HG02642 (cell line): ENCODE results near the gene ZFAND3.
"Not testable (repeated sequence)": the region's sequence is repeated elsewhere in the genome, so short reads cannot be mapped to it uniquely, and the experiment has no call there.

ENCODE experiments used
- ATAC-seq: cut with Tn5 transposase; IDR thresholded peaks from one replicate; pipeline ENCODE4 v1.9.1; 2021; ENCODE audit warnings: mild to moderate bottlenecking; ENCODE audit not compliant: unreplicated experiment, poor library complexity

The ZFAND3 gene

DNA sequence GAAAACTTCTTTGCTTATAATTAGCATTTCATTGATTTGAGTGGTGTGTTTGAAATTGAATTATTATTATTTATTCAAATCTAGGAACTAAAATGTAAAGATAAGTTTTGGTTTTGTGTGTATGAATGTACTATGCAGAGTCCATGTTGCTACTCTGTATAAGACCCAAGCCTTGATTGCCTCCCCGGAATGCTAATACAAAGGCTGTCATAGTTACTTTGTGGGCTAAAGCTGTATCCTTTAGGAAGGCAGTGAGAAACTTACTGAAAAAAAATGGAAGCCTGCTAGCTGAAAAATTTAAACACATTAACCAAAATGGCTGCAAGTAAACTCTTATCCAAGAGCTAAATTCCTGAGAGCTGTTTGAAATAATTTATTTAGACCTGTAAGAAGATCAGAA lies 213.3 kb downstream of the ZFAND3 start:
- no peak for ATAC-seq

DNA sequence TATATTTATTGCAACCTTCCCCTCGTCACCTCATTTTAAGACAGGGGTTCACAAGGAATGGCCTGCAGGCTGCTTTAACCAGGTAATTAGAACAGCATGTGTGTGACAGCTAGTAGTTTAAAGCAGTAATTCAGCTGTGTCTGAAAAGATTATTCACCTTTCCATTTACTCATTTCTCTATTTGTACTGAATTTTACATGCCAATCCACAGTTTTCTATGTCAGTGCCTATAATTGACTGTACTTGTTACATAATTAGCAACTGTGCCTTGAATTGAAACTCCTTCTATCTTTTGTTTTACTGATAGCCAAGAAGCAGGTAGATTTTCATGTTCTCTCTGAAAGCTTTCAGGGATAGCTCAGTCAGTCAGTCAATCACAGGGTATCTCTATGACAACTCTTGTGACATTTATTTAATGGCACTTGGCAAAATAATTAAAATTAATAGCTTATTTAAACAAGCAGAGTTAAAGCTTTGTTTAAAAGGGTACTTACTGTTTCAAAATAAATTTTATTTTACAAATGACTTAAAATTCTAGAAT lies 214.0 kb downstream of the ZFAND3 start:
- no peak for ATAC-seq

DNA sequence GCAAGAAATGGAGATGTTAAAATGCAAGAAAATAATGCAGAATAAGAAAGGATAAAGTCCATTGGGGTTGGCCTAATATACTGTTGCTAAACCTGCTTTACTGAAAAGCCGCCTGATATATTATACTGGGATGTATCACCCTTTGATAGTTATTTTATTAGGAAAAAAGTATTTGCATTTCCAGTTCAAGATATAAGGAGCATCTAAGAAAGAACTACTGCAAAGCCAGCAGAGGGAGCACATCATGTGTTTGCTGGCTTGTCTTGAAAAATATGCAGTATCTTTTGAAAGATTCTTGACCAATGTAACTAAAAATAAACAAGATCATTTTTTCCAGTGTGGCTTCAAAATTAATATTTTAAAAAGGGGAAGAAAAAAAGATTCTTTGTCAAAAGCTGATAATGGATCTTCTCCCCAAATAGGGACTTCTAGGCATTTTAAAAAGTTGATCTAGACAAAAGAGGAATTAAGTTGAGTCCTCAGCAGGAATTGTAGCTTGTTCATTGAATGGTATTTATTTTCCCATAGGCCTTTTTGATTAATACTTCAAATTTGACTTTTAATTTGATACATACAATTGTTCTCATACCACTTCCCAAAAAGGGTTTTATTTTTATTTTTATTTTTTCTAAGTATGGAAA lies 214.9 kb downstream of the ZFAND3 start:
- no peak for ATAC-seq

DNA sequence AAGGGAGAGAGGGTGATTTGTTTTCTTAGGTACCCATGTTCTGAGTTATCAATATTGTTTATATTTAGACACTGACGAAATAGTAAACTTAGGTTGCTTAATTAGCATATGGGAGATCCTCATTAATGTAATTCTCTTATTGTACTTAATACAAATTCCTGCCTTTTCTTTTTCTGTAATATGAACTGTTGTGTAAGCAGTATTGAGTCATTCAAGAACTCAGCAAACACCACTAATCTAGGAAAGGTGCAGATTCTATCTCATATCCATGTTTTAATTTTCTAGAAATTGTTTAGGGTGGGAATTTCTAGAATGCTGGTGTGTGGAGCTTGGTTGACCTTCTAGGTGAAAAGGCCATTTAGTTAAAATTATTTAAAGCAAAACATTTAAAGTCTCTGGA lies 216.0 kb downstream of the ZFAND3 start:
- ATAC-seq = no peak

DNA sequence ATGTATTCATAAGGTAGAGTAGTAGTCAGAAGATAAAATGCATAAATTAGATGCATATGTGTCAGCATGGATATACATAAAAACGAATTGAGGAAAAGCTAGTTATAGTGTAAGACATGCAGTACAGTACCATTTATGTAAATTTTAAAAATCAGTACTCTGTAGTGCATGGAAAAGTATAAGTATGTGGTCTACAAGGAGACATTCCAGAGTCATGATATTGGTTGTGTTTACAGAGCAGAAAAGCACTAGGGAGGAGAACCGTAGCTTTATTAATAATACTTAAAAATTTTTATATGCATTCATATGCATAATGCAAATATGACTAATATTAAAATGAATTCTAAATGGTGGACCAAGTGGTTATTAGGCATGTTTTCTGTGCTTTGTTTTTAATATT lies 220.0 kb downstream of the ZFAND3 start:
- ATAC-seq = no peak

DNA sequence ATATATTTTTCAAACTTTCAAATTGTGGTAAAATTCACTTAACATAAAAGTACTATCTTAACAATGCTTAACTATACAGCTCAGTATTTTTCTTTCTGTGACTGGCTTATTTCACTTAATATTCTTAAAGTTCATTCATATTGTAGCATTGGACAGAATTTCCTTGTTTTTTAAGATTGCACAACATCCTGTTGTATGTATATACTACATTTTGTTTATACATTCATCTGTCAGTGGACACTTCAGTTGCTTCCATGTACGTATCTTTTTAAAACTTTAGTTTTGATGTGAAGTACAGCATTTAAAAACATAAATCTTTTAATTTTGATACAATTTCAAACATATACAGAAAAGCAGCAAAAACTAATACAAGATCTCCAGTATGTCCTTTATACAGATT lies 220.7 kb downstream of the ZFAND3 start:
- ATAC-seq = no peak

DNA sequence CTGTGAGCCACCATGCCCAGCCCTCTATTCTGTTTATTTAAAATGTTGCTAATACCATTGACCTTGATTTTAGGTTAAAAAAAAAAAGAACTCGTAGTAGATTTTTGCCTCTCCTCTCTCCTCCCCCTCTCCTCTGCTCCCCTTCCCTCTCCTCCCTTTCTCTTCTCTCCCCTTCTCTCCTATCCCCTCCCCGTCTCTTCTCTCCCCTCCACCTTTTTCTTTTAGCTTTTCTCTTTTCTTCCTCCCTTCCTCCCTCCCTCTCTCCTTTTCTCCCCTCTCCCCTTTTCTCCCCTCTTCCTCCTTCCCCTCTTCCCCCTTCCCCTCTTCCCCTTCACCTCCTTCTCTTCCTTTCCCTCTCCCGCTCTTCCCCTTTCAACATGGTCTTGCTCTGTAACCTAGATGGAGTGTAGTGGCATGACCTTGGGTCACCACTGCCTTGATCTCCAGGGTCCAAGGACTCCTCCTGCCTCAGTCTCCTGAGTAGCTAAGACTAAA lies 223.8 kb downstream of the ZFAND3 start:
- ATAC-seq = no peak

DNA sequence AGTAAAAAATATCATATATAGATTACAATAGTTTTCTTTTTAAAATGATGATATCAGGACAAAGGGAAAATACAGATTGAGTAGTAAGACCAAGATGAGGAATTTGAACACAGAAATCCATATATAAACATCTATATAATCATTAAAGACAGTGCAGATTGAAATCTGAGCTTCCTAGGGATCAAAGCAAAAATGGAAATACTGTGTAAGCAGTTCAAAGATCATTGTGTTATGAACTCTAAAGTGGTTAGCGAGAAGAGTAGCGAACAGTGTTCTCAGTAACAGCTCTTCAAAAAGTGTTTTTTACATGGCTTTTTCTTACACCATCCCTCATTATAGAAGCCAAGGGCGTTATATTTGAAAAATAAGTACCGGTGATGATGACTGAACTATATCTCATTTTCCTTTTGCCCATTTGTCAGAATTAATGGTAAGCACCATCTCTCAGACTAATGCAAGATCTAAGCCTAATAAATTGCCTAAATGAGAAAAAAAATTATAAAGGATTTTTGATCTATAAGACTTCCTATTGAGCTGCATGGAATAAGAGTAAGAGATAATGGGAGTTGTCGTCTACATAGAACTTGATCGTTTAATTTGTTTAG lies 226.3 kb downstream of the ZFAND3 start:
- ATAC-seq = no peak

DNA sequence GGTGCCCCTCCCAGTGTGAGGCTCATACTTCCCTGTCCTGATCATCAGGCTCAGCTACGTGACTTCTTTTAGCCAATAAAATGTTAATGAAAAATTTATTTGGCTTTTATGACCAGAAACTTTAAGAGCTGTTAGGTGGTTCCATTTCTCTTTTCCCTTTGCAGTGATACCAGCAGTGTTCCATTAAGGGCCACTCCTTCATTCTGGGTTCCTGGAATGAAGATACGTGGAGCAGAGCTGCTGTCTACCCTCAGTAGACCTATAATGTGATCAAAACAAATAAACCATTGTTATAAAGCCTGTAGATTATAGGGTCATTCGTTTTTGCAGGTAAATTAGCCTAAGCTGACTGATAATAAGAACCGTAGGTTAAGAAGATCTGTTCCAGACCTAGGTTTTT lies 228.0 kb downstream of the ZFAND3 start:
- no peak for ATAC-seq

DNA sequence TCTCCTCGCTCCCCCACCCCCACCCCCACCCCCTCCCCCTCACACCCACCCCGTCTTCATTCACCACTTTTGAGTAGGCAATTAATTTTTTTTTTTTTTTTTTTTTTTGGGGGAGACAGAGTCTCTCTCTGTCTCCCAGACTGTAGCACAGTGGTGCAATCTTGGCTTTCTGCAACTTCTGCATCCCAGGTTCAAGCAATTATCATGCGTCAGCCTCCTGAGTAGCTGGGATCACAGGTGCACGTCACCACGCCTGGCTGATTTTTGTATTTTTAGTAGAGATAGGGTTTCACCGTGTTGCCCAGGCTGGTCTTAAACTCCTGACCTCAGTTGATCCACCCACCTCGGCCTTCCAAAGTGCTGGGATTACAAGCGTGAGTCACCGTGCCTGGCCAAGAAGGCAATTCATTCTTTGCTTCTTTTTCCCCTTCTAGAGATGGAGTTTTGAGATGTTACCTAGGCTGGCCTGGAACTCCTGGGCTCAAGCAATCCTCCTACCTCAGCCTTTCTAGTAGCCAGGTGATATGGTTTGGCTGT lies 230.4 kb downstream of the ZFAND3 start:
- ATAC-seq = not testable (repeated sequence)

DNA sequence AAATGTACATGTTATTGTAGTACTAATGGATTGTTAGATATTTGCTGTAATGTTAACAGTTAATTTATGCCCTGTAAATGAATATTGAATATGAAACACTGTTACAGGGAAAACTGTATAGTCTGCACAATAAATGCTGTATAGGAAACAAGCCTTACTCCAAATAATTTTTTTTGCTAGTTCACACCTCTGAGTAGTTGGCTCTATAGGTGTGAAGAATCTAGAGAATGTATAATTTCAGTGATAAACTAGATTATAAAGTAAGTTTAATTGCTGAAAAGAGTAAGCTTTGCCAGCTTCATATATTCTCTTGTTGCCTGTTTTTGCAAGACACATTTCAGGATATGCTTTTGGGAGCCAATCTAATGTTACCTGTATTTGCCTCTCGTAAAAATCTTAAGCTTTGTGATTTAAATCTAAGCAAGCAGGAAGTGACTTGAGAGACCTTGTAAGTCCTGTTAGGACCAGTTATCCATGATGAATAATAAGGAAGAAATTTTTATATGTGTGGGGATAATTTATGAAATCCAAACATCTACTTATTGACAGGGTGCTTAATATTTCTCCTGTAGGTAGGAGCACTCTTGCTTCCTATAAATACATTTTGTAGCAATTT lies 232.4 kb downstream of the ZFAND3 start:
- no peak for ATAC-seq

DNA sequence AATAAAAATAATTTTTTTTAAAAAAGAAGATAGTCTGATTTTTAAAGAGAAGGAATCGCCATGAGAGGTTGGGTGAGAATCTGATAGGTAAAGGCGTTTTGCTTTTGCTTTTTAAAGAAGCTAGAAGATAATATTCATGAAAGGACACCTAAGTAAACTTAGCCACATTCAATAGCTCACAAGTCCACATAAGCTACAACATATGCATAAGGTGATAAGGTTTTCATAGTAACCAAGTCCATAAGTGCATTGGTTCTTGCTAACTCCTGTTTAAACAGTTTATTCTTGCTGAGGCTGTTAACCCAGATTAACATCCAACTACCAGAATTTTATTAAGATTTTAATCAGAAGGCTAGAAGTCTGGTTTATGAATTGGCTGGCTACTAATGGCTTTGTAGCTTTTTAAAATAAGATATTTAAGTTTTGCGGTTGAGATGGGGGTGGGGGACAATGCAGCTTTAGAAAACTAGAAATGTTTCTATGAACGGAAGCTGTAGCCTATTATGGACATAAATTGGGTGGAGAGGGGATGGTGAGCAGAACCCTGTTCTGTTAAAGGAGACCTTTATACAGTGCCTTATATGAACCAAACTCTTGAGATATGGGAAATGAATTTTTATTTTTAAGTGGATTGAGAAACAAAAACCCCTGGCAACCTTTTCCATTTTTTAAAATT lies 235.1 kb downstream of the ZFAND3 start:
- no peak for ATAC-seq

DNA sequence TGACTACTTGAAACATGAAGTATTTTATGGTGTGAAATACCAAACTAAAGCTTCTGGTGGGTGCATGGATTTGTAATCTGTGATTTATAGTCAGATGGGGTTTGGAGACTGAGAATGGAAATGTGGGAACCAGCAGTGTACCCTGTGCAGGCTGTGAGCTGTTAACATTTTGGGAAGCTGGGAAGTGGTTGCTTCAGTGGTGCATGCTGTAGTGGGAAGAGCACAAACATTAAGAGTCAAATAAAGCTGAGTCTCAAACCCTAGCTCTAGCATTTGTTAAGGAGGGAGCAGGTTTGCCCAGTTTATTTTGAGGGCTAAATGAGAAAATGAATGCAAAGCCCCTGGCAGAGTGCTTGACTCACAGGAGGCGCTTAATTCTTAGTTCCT lies 235.7 kb downstream of the ZFAND3 start:
- ATAC-seq = no peak

DNA sequence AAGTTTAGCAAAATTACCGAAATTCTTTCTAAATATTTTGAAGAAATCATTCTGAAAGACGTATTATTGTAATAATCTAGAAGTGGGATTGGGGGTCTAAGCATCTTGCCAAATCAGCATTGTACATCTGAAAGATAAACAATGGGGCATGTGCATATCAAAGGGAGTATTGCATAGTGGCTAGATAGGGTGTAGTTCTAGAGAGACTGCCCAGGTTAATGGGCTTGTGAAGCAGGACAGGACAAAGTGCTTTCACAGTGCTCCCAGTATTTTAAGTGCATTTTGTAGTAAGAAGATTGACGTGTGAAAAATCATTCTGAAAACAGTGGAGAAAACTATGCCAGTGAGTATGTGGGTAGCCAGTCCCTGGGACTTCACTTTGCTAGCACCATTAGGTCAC lies 236.8 kb downstream of the ZFAND3 start:
- no peak for ATAC-seq

DNA sequence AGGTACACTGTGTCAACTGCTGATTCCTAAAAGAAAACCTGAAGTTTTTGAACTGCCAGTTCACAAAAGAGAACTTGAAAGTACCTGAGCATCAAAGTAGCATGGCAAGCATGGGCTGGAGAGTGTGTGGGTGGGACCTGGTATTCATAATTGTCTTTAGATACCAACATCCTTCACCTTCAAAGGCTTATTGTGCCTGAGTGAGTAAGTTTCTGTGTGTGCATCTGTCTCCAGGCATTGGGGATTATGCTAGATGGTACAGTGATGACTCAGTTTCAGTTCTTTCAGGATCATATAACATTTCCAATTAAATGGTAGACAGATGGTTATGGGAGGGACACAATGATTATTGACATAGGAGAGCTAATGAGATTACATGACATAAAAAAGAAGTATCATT lies 238.5 kb downstream of the ZFAND3 start:
- ATAC-seq = peak; percentile 54

DNA sequence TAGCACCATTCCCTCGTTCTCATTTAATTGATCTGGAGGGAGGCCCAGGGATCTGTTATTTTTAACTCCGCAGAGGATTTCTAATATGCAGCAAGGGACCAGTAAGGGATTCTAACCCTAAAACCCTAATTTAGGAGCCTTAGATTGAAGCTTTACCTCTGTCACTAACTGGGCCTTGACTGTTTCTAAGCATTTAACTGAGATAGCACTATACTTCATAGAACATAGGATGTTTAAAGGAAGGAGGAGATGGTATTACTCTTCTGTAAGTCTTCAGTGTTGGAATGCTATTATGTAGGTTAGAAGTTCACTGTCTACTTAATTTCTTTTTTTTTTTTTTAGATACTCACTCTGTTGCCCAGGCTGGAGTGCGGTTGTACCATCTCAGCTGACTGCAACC lies 242.5 kb downstream of the ZFAND3 start:
- ATAC-seq = no peak

DNA sequence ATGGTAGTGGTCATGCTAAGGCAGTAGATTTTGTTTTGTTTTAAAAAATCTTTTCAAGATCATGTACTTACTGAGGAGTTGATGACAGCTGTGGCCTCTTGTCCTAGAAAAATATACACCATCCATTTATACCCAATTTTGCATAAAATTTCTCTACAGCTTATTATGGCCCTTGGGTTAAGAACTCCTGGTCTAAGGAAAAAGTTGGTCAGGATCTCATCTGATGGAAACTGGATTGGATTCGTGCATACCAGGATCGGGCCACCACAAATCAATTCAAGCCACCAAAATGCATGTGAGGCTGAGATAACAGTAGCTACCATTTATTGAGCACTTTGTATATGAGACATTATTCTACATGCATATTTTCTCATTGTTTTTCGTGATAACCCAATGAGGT lies 244.4 kb downstream of the ZFAND3 start:
- ATAC-seq = no peak

DNA sequence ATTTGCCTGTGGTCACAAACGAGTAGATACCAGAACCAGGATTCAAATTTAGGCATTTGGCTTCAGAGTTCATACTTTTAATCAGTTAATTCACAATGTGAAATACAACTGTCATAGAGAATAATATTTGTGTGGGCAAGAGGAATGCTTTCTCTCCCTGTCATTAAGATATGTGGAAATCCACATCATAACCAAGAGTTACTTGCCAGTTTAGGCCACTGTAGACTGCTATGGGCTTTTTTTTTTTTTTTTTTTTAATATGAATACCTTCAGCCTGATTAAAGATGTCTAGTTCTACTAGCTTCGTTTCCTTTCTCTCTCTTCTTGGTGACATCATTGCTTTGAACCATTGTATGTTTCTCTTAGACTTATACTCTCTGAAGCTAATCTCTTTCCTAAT lies 244.9 kb downstream of the ZFAND3 start:
- no peak for ATAC-seq

DNA sequence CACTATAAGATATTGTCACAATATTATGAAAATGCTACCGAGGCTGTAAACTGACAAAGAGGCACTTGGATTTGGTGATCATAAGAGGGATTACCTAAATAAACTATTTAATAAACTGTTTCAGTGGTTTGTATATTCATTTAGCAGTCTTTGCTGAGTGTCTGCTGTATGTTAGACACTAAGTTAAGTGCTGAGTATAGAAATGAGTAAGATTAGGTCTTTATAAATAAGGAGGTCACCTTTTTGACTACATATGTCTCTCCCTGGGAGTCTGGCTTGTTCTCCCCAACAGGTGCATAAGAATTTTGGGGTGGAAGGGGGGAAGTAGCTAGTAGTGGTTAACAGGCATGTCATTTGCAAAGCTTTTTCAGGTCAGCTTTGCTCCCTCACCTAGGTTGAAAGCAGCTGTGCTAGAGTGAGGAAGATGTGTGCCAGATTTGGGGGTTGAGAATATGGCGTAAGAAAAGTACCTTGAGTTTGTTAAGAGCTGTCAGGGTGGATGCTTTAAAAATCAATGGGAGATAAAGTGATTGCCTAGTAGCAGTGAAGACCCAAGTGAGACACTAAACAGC lies 246.3 kb downstream of the ZFAND3 start:
- ATAC-seq = no peak

DNA sequence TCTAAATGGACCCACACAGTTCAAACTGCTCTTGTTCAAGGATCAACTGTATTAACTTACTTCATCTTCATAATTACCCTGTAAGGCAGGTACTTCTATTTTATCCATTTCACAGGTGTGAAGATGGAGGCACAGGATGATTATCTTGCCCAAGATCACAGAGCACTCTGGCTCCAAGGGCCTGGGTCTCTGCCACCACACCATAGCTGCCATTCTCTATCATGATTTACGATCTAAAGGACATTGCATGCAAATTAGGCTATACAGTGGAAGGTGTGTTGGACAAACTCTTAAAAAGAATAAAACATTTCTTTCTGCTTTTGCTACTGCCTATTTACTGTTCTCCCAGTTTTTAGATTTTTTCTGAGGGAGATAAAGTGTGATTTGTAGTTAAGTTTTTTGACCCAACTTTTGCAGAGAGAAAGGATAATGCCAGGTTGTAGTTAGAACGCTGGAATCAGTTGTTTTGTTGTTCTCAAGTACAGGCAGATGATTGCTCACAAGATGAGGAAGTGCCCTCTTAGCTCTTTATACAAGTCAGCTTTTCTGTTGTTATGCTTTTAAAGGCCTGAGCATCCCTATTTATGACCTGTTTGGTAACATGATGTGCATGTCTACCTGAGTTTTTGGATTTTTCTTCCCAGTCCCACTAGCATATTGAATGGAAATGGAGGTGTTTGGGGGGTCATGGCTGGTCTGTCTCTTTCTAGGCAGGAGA lies 247.9 kb downstream of the ZFAND3 start:
- no peak for ATAC-seq
